Kidney (tissue), 14 donors: ENCODE measurements around the gene SPEM1. TPM values are rescaled to one million over a fixed set of nuclear protein-coding genes. Genes with fewer than 3 reads are reported as not detected.

Source experiments
- DNase-seq, 5 donors: peaks; one replicate each; pipeline ENCODE4 v3.0.0-alpha.2; 2013 to 2020
- FAIRE-seq: peaks from 2 replicates; lab custom pipeline; 2012; peaks lifted over from hg19 to GRCh38; lab: Jason Lieb, UNC
- H3K27ac ChIP-seq, 2 donors: one replicate each; pipeline ENCODE4 v1.7.0; 2013; ENCODE audit warnings: low read depth in 2 of 2, low read length in 2 of 2, inconsistent platforms in 1 of 2
- H3K27me3 ChIP-seq: one replicate; pipeline ENCODE4 v1.7.1; 2013; ENCODE audit warnings: low read length, inconsistent platforms; ENCODE audit not compliant: control insufficient read depth, insufficient read depth
- H3K36me3 ChIP-seq, 3 donors: one replicate each; pipeline versions ENCODE4 v1.7.0 to v1.7.1; 2013; ENCODE audit warnings: low read length in 3 of 3, control low read depth in 1 of 3, inconsistent platforms in 1 of 3; ENCODE audit not compliant: insufficient read depth in 3 of 3, control insufficient read depth in 2 of 3
- H3K4me1 ChIP-seq, 3 donors: one replicate each; pipeline versions ENCODE4 v1.7.0 to v1.7.1; 2013; ENCODE audit warnings: low read length in 3 of 3, inconsistent platforms in 1 of 3, low read depth in 1 of 3; ENCODE audit not compliant: control insufficient read depth in 2 of 3, insufficient read depth in 2 of 3
- H3K4me3 ChIP-seq, 3 donors: one replicate each; pipeline versions ENCODE4 v1.7.0 to v1.8.1; 2013; ENCODE audit warnings: low read length in 3 of 3, control low read depth in 1 of 3, inconsistent platforms in 1 of 3
- H3K9ac ChIP-seq, 3 donors: one replicate each; pipeline versions ENCODE4 v1.7.0 to v1.7.1; 2013; ENCODE audit warnings: low read length in 3 of 3, control low read depth in 1 of 3, inconsistent platforms in 1 of 3
- H3K9me3 ChIP-seq, 3 donors: one replicate each; pipeline versions ENCODE4 v1.7.0 to v1.7.1; 2013; ENCODE audit warnings: low read length in 3 of 3, control low read depth in 1 of 3, inconsistent platforms in 1 of 3; ENCODE audit not compliant: control insufficient read depth in 2 of 3, insufficient read depth in 1 of 3
- CTCF ChIP-seq: IDR thresholded peaks from 3 replicates; pipeline ENCODE4 v1.5.1; 2012; ENCODE audit warnings: mild to moderate bottlenecking, moderate library complexity, borderline replicate concordance; ENCODE audit not compliant: insufficient read depth; ENCODE audit errors: extremely low read depth
- intact Hi-C: fragments of 100-400 bp; cut with DNase I; formaldehyde crosslinking; loops from one replicate; pipeline ENCODE4 v1.11.1; 2022
- polyA plus RNA-seq: library from polyadenylated mRNA; stranded (reverse); fragments of 350-450 nt; fragmentation: Illumina TruSeq; extraction: RNeasy Lipid Tissue Mini Kit (QIAGEN cat#74804); gene quantifications from one replicate; pipeline ENCODE4 v1.2.3, GENCODE V29; 2014; ENCODE audit warnings: low read depth, low replicate concordance; ENCODE audit not compliant: insufficient read depth
- total RNA-seq: library from RNA; stranded (reverse); fragmentation: NEBNext Ultra II Directional; extraction: Animal tissue kit (Norgen Biotek cat#: 25700); gene quantifications from one replicate; pipeline ENCODE4 v1.2.1, GENCODE V29; 2021
- donor health status: control.
- donor health status: control.
- donor health status: control.
- donor health status: control.
- donor health status: control.
- donor health status: DM: yes; HTN: yes; CAD: no.
- donor health status: Normal renal cell carcinoma (clear cell type).

SPEM1 gene
- total and polyA plus RNA-seq, 2 donors from 2014 or later: not detected

GRCh38 chr17:7384489-7385081 lies 35.5 kb upstream of the SPEM1 start:
- Histone ChIP-seq H3K27me3 (peaks cover 5% of the 10 kb centered on the region), H3K27ac (peak overlapping the region in 1 of 2 donors; percentile 24), H3K9ac (no peak overlapping the region), H3K9me3 (no peaks in the 10 kb centered on the region), H3K4me1 (peaks cover 0 to 17% (median 10%) of the 10 kb centered on the region in 3 donors), H3K4me3 (peak overlapping the region in 1 of 3 donors; percentile 41), H3K36me3 (peaks cover 0 to 4% (median 3%) of the 10 kb centered on the region in 3 donors)
- no peak for FAIRE-seq
- intact Hi-C loops: no loop called here
- TF ChIP-seq CTCF: no peak
- no peak for DNase-seq

- TF ChIP-seq CTCF: no peak
- FAIRE-seq (no peak), DNase-seq (peak in 1 of 5 donors; percentile 45)
- Histone ChIP-seq H3K9ac (no peak overlapping the region), H3K27me3 (no peaks in the 10 kb centered on the region), H3K4me3 (no peak overlapping the region), H3K36me3 (peaks cover 3 to 4% (median 3%) of the 10 kb centered on the region in 3 donors), H3K27ac (no peak overlapping the region), H3K9me3 (no peaks in the 10 kb centered on the region), H3K4me1 (peaks cover 0 to 4% (median 0%) of the 10 kb centered on the region in 3 donors)
- intact Hi-C loops: no loop called here
These were observed 31.3 kb upstream of the SPEM1 start for GRCh38 chr17:7388856-7389255.

- FAIRE-seq: no peak
- Histone ChIP-seq H3K27ac (no peak overlapping the region), H3K27me3 (no peaks in the 10 kb centered on the region), H3K36me3 (peaks cover 3 to 4% (median 3%) of the 10 kb centered on the region in 3 donors), H3K9ac (no peak overlapping the region), H3K9me3 (no peaks in the 10 kb centered on the region), H3K4me1 (peaks cover 0 to 8% (median 0%) of the 10 kb centered on the region in 3 donors), H3K4me3 (no peak overlapping the region)
- intact Hi-C loops: no loop called here
- no peak for TF ChIP-seq CTCF
- DNase-seq: peak in 1 of 5 donors; percentile 55
These were observed 29.9 kb upstream of the SPEM1 start for GRCh38 chr17:7389924-7390910.
